Measurements from ENCODE around the gene HS6ST1.
A peak's percentile ranks its signal among the peaks of the same experiment; 100 is the strongest.
"Not testable (repeated sequence)": the region's sequence is repeated elsewhere in the genome, so short reads cannot be mapped to it uniquely, and the experiment has no call there.

HS6ST1 gene

DNA sequence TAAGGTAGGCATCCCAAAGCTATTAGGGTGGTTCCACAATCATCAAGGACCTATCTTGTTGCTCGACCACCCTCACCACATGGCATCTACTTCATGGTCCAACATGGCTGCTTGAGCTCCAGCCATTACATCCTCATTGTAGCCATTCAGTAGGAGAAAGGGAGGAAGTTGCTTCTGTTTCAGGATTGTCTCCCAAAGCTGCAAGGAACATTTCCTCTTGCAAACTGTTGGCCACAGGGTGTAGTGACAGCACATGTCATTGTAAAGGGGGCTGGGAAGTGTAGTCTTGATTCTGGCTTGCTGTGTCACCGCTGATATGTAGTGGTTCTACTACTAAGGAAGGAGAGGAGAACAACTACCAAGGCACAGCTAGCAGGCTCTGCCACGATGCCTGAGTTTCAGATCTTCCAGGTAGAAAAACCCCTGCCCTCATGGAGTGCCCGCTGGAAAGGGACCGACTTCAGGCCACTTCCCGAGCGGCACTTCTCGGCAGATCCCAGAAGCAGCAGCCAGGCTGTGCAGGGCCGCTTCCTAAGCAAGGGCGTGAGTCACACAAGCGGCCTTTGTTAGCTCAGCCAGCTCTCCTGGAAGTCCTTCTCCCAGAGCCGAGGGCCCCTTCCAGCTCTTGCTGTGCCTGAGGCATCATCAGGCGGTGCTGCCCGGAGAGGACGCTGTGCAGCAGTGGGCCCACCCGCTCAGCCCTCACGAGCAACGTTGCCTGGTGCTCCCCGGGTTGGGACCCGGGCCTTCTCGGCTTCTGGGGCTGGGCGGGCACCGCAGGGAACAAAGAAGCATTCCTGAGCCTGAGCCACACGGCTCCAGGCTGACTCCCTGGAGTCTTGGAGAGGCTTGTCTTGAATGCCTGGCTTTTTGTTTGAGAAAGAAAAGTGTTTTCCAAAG lies 58.2 kb downstream of the HS6ST1 start:
- Mint-ChIP-seq H3K4me3 (no peak overlapping the region), H3K4me1 (ENCODE audit: low read depth in 2 of 2) (peaks cover 0 to 2% of the 10 kb centered on the region in 2 donors), H3K27me3 (peaks cover 0 to 2% of the 10 kb centered on the region in 2 donors), H3K27ac (no peak overlapping the region), H3K9me3 (no peaks in the 10 kb centered on the region), H3K36me3 (ENCODE audit: insufficient read depth) (no peaks in the 10 kb centered on the region)
- DNase-seq (no peak), ATAC-seq (replicated peaks) (no peak)

DNA sequence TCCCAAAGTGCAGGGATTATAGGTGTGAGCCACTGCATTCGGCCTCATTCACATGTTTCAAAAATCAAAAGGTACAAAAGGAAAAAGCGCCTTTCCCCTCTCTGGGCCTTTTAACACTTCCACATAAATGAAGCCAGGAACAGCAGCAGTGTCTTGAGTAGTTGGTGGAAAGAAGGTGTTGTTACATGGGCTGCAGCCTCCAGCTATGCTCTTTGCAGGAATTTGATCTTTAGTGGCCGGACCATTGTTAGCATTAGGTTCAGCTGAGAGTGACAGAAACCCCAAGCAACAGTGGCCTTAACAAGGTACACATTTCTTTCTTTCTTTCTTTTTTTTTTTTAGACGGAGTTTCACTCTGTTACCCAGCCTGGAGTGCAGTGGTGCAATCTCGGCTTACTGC lies 59.1 kb downstream of the HS6ST1 start:
- Mint-ChIP-seq H3K4me3 (no peak overlapping the region), H3K36me3 (ENCODE audit: insufficient read depth) (no peaks in the 10 kb centered on the region), H3K27me3 (peaks cover 0 to 9% of the 10 kb centered on the region in 2 donors), H3K27ac (no peak overlapping the region), H3K9me3 (no peaks in the 10 kb centered on the region), H3K4me1 (ENCODE audit: low read depth in 2 of 2) (peaks cover 0 to 2% of the 10 kb centered on the region in 2 donors)
- ATAC-seq (replicated peaks) (no peak), DNase-seq (no peak)

DNA sequence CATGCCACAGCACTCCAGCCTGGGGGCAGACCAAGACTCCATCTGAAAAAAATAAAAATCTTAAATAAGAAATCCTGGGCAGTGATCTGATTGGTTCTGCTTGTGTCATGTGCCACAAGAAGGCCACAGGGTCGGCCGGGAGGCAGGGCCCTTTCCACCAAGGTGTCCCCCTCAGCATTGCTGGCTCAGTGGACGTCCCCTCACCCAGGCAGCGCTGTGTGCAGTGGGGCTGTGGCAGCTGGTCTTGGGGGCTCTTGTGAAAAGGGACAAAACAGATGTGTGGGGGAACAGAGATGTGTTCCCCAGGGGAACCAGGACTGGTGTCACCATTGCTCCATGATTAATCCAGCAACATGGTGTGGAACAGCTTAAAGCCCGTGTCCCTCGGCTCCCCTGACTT lies 60.5 kb downstream of the HS6ST1 start:
- Mint-ChIP-seq H3K36me3 (ENCODE audit: insufficient read depth) (no peaks in the 10 kb centered on the region), H3K9me3 (no peaks in the 10 kb centered on the region), H3K4me3 (no peak overlapping the region), H3K27me3 (peaks cover 0 to 9% of the 10 kb centered on the region in 2 donors), H3K4me1 (ENCODE audit: low read depth in 2 of 2) (peaks cover 0 to 2% of the 10 kb centered on the region in 2 donors), H3K27ac (no peak overlapping the region)
- ATAC-seq (replicated peaks) (no peak), DNase-seq (no peak)

DNA sequence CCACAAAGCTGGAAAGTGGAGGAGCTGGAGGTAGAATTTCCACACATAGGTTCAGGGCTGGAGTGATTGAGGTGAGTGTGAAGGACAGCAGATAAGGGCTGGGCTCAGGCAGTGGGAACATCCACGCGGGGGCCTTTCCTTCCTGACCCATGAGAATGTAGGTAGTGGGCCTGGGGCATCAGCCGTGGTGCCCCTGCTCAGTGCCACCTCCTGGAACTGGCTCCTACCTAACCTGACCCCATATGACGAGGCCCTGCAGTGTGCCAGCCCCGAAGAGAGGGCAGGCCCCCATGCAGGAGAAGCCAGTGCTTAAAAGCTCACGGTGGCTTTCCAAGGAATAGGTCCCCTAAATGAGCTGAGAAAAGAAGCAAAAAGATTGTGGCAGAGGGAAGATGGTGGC lies 66.2 kb downstream of the HS6ST1 start:
- DNase-seq (no peak), ATAC-seq (replicated peaks) (no peak)
- H3K27ac Mint-ChIP-seq, result no peak overlapping the region
- no peak overlapping the region for H3K4me3 Mint-ChIP-seq
- H3K27me3 Mint-ChIP-seq, result peaks cover 0 to 9% of the 10 kb centered on the region in 2 donors
- H3K36me3 Mint-ChIP-seq (ENCODE audit: insufficient read depth), result no peaks in the 10 kb centered on the region
- no peaks in the 10 kb centered on the region for H3K4me1 Mint-ChIP-seq (ENCODE audit: low read depth in 2 of 2)
- H3K9me3 Mint-ChIP-seq, result no peaks in the 10 kb centered on the region

DNA sequence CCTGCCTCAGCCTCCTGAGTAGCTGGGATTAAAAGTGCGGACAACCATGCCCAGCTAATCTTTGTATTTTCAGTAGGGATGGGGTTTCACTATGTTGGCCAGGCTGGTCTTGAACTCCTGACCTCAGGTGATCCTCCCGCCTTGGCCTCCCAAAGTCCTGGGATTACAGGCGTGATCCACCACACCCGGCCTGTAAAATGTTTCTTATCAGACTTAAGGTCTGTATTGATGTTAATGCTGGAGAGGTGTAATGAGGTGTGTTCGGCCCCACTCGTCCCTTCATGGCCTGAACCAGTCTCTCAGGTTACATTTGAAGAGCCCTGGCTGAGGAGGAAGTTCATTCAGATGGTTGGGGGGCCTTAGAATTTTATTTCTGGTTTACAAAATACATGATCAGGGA lies 66.6 kb downstream of the HS6ST1 start:
- H3K4me3 Mint-ChIP-seq; ATAC-seq (replicated peaks); H3K27ac Mint-ChIP-seq; H3K4me1 Mint-ChIP-seq (ENCODE audit: low read depth in 2 of 2); H3K36me3 Mint-ChIP-seq (ENCODE audit: insufficient read depth); H3K27me3 Mint-ChIP-seq; H3K9me3 Mint-ChIP-seq; DNase-seq: not testable (repeated sequence)

DNA sequence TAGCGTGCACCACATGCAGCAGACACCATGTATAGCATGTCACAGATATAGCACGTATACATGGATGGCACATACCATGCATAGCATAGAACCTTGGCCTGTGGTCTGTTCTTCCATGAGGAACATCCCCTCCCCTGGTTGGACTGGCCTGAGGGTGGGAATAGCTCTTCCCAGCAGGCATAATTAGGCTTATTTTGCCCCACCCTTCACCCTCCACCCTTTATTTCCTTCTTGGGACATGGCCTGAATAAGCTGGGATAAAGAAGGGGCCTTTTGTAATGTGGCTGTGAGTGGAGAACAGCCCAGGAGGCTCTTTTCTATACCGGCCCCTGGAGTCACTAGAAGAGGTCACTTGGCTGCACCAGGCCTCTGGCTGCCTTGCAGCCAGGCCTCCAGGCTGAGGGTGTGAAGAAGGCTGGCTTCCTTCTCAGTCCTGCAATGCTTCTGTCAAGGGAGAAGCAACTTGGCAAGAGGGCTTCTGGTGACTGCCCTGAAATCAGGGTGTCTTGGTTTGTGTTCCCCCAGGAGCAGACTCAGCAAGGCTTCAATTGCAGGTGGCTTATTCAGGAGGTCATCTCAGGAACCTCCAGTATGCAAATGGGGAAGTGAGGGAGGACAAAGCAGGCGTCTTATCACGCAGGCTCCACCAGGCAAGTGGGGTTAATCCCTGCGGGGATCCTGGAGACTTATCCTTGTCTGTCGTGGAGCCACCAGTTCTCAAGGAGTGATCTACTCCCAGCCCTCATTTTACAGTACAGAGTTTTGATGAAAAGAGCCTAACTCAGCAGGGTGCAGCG lies 68.2 kb downstream of the HS6ST1 start:
- Mint-ChIP-seq H3K9me3 (no peaks in the 10 kb centered on the region), H3K36me3 (ENCODE audit: insufficient read depth) (no peaks in the 10 kb centered on the region), H3K27me3 (peaks cover 0 to 6% of the 10 kb centered on the region in 2 donors), H3K4me1 (ENCODE audit: low read depth in 2 of 2) (peaks cover 2 to 3% of the 10 kb centered on the region in 2 donors), H3K27ac (no peak overlapping the region), H3K4me3 (no peak overlapping the region)
- ATAC-seq (replicated peaks) (no peak), DNase-seq (no peak)

DNA sequence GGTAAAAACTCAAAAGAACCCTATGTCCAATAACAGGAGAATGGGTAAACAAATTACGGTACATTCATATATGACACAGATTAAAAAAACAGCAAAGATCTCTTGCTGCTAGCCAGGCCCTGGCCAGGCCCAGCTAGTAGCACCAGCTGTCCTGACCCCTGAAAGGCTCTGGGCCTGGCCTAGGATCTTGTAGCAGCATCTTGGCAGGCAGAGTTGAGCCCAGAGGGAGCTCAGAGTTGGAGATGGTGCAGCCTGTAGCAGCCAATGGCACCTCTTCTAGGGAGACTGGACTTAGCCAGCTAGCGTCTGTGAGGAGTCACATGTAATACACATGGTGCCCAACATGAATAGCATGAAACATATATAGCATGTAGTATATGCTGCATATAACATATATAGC lies 69.1 kb downstream of the HS6ST1 start:
- ATAC-seq (replicated peaks) (no peak), DNase-seq (no peak)
- no peak overlapping the region for H3K27ac Mint-ChIP-seq
- H3K4me1 Mint-ChIP-seq (ENCODE audit: low read depth in 2 of 2), result peaks cover 2 to 3% of the 10 kb centered on the region in 2 donors
- H3K4me3 Mint-ChIP-seq, result no peak overlapping the region
- no peaks in the 10 kb centered on the region for H3K27me3 Mint-ChIP-seq
- H3K9me3 Mint-ChIP-seq, result no peaks in the 10 kb centered on the region
- H3K36me3 Mint-ChIP-seq (ENCODE audit: insufficient read depth), result no peaks in the 10 kb centered on the region

DNA sequence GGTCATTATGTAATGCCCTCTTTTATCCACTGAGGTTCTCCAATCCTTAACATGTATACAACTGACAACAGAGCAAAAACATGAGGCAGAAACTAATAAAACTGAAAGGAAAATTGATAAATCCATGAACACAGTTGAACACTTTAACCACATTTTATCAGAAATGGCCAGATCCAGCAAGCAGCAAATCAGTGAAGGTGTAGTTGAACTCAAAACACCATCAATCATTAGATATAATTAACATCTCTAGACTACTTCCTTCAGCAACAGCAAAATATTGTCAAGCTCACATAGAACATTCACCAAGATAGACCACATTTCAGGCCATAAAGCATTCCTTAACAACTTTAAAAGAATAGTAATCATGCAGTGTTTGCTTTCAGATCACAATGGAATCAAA lies 72.9 kb downstream of the HS6ST1 start:
- Mint-ChIP-seq H3K4me3 (no peak overlapping the region), H3K27ac (peak overlapping the region; percentile 4 to 31), H3K4me1 (ENCODE audit: low read depth in 2 of 2) (peaks cover 2 to 3% of the 10 kb centered on the region in 2 donors), H3K36me3 (ENCODE audit: insufficient read depth) (no peaks in the 10 kb centered on the region), H3K9me3 (no peaks in the 10 kb centered on the region), H3K27me3 (peaks cover 7 to 11% of the 10 kb centered on the region in 2 donors)
- ATAC-seq (replicated peaks), result no peak
- no peak for DNase-seq

DNA sequence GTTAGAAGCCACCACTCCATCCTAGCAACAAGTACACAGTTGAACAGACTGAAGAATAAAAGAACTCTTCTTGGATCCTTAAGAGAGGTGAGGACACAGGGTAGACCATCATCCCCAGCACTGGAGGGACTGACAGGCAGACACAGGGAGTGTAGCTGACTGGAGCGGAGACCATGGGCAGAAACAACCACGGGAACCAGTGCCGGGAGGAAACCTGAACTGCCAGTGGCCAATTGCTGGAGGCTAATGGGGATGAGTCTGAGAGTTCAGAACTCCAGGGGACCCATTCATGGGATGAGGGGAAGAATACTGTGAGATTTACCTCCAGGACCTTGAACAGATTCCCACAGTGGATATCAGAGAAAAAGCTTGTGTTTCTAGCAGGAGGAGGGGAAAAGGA lies 76.8 kb downstream of the HS6ST1 start:
- H3K4me1 Mint-ChIP-seq (ENCODE audit: low read depth in 2 of 2), result peaks cover 2 to 3% of the 10 kb centered on the region in 2 donors
- no peaks in the 10 kb centered on the region for H3K36me3 Mint-ChIP-seq (ENCODE audit: insufficient read depth)
- peaks cover 14 to 28% of the 10 kb centered on the region in 2 donors for H3K27me3 Mint-ChIP-seq
- DNase-seq (no peak), ATAC-seq (replicated peaks) (no peak)
- no peak overlapping the region for H3K27ac Mint-ChIP-seq
- H3K4me3 Mint-ChIP-seq, result no peak overlapping the region
- H3K9me3 Mint-ChIP-seq, result no peaks in the 10 kb centered on the region

DNA sequence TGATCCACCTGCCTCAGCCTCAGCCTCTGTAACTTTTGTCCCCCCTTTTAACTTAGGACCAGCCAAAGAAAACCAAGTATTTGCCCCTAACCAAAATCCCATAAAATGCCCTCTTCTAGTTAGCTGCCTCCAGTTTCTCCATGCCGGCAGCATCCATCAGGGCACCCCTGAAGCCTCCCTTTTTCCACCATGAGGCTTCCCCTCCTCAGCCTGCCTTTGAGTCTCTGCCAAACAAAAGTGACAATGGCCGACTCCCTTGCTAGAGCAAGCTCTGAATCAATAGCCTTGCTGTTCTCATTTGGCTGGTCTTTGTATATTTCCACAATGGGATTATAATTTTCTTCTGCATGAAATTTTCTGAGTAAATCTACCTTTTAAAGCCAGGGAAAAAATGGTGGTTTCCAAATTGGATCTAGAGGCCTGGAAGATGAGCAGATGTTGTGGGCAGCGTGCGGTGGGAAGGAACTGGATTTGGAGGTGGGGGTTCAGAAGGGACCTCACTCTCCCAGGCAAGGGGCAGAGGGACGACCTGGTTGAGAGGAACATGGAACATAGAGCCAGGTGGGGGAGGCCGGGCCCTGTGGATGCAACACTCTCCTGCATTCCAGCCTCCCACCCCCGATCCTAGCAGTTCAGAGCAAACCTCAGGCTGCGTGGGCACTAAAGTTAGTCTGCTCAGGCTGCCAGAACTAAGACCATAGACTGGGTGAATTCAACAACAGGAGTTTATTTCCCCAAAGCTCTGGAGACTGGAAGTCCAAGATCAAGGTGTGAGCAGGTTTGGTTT lies 80.6 kb downstream of the HS6ST1 start:
- H3K27me3 Mint-ChIP-seq, result peaks cover 10 to 39% of the 10 kb centered on the region in 2 donors
- no peaks in the 10 kb centered on the region for H3K9me3 Mint-ChIP-seq
- DNase-seq, result no peak
- H3K36me3 Mint-ChIP-seq (ENCODE audit: insufficient read depth), result no peaks in the 10 kb centered on the region
- H3K27ac Mint-ChIP-seq, result peak overlapping the region in 1 of 2 donors; percentile 21
- H3K4me1 Mint-ChIP-seq (ENCODE audit: low read depth in 2 of 2), result peaks cover 0 to 3% of the 10 kb centered on the region in 2 donors
- ATAC-seq (replicated peaks), result no peak
- no peak overlapping the region for H3K4me3 Mint-ChIP-seq

DNA sequence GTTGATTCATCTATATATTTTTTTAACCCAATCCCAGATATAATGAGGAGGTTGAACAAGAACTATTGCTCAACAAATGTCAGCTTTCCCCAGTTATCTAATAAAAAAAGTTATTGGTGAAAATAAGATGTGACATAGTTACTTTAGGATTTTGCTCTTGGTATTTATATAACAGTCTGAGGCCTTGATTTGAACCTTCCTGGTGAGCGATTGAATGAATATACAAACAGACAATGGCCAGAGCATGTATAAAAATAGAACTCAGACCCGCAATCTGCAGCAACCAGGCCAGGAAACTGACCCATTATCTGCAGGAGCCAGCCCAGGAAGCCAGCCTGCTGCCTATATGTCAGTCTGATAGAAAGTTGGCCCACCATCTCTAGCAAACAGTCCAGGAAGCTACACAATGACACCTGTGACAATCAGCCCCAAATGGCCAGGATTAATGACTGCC lies 81.6 kb downstream of the HS6ST1 start:
- no peak for ATAC-seq (replicated peaks)
- no peaks in the 10 kb centered on the region for H3K36me3 Mint-ChIP-seq (ENCODE audit: insufficient read depth)
- H3K27ac Mint-ChIP-seq, result no peak overlapping the region
- no peak for DNase-seq
- H3K9me3 Mint-ChIP-seq, result no peaks in the 10 kb centered on the region
- H3K4me1 Mint-ChIP-seq (ENCODE audit: low read depth in 2 of 2), result peaks cover 2 to 3% of the 10 kb centered on the region in 2 donors
- H3K27me3 Mint-ChIP-seq, result peaks cover 7 to 37% of the 10 kb centered on the region in 2 donors
- no peak overlapping the region for H3K4me3 Mint-ChIP-seq

DNA sequence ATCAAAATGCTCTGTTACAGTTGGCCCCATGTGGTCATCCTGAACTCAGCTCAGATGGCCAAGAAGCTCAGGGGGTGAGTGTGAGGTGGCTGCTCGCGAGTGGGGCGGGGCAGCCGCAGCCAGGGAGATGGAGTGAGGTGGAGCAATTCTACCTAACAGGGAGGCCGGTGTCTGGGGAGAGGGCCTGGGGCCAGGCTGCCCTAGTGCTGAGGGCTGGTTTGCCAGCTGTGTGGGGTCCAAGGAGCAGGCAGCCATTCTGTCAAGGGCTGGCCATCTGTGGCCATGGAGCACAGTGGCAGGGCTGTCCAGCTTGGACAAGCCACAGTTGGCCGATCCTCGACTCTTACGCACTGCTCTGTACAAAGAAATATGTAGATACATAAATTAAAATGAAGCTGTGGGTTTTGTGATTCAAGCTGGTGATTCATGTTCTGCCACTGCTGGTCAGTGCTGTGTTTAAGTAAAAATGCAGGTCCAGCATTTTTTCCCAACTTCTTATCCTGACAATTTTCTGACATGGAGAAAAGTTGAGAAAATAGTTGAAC lies 82.1 kb downstream of the HS6ST1 start:
- DNase-seq (no peak), ATAC-seq (replicated peaks) (no peak)
- Mint-ChIP-seq H3K9me3 (no peaks in the 10 kb centered on the region), H3K4me1 (ENCODE audit: low read depth in 2 of 2) (peaks cover 2 to 3% of the 10 kb centered on the region in 2 donors), H3K4me3 (no peak overlapping the region), H3K36me3 (ENCODE audit: insufficient read depth) (no peaks in the 10 kb centered on the region), H3K27me3 (peaks cover 7 to 31% of the 10 kb centered on the region in 2 donors), H3K27ac (no peak overlapping the region)

DNA sequence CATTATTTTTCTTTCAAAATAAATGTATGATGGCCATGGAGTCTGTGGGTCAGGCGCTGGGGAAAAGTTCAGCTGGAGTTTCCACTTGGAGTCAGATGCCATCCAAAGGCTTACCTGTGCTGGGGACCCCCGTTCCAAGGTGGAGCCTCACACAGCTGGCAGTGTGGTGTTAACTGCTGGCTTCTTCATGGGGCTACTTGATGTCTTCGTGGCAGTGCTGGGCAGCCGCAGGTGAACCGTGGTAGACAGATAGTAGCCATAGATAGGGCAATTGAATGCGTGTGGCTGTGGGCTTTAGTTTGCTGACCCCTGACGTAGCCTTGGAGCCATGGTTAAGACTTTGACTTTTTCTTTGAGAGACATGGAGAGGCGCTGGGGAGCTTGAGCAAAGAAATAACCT lies 83.1 kb downstream of the HS6ST1 start:
- Mint-ChIP-seq H3K9me3 (no peaks in the 10 kb centered on the region), H3K36me3 (ENCODE audit: insufficient read depth) (no peaks in the 10 kb centered on the region), H3K27ac (no peak overlapping the region), H3K27me3 (peaks cover 7 to 25% of the 10 kb centered on the region in 2 donors), H3K4me1 (ENCODE audit: low read depth in 2 of 2) (peaks cover 2 to 3% of the 10 kb centered on the region in 2 donors), H3K4me3 (no peak overlapping the region)
- ATAC-seq (replicated peaks) (no peak), DNase-seq (no peak)
